HFFc6 (cell line): ENCODE data around the gene LRRTM4. TPM values are rescaled to one million over a fixed set of nuclear protein-coding genes. Genes with fewer than 3 reads are reported as not detected.

Experiments used
- DNase-seq: peaks from one replicate; pipeline ENCODE4 v3.0.0-alpha.2; 2018
- H3K27ac Mint-ChIP-seq: 2 replicates; pipeline ENCODE4 v1.8.0; 2020; ENCODE audit warnings: mild to moderate bottlenecking, mixed read lengths
- H3K27me3 Mint-ChIP-seq: 2 replicates; pipeline ENCODE4 v1.8.0; 2021; ENCODE audit warnings: mild to moderate bottlenecking, moderate library complexity, mixed read lengths; ENCODE audit not compliant: insufficient read depth
- H3K36me3 Mint-ChIP-seq: 2 replicates; pipeline ENCODE4 v1.8.0; 2021; ENCODE audit warnings: low read depth, mixed read lengths
- H3K4me1 Mint-ChIP-seq: 2 replicates; pipeline ENCODE4 v1.8.0; 2020; ENCODE audit warnings: low read depth, mixed read lengths
- H3K4me3 Mint-ChIP-seq: 2 replicates; pipeline ENCODE4 v1.8.0; 2020; ENCODE audit warnings: mild to moderate bottlenecking, moderate library complexity, mixed read lengths
- H3K9me3 Mint-ChIP-seq: 2 replicates; pipeline ENCODE4 v1.8.0; 2020; ENCODE audit warnings: mild to moderate bottlenecking, mixed read lengths
- CTCF ChIP-seq: fragments of 200-600 bp; sonication (generic); IDR thresholded peaks from 2 replicates; pipeline ENCODE4 v1.5.0; 2021; ENCODE audit warnings: antibody characterized with exemption, mild to moderate bottlenecking
- total RNA-seq, 6 experiments: library from RNA; stranded (reverse); fragmentation: NEBNext Ultra II Directional; extraction: Animal tissue kit (Norgen Biotek cat#: 25700); gene quantifications; 2 replicates in 1 of 6; 3 replicates in 5 of 6; pipeline ENCODE4 v1.2.3, GENCODE V29; 2021

The LRRTM4 gene
- total RNA-seq, 6 experiments from 2014 or later: not detected

- Mint-ChIP-seq H3K36me3 (no peaks in the 10 kb centered on the region), H3K4me1 (no peaks in the 10 kb centered on the region), H3K4me3 (no peak overlapping the region), H3K9me3 (peaks cover 67% of the 10 kb centered on the region), H3K27ac (no peak overlapping the region), H3K27me3 (no peaks in the 10 kb centered on the region)
- no peak for DNase-seq
- no peak for TF ChIP-seq CTCF
Measured at GRCh38 chr2:77270433-77270832, 251.7 kb downstream of the LRRTM4 start.

- H3K4me3 Mint-ChIP-seq: no peak overlapping the region
- H3K36me3 Mint-ChIP-seq: no peaks in the 10 kb centered on the region
- no peaks in the 10 kb centered on the region for H3K27me3 Mint-ChIP-seq
- H3K9me3 Mint-ChIP-seq: peaks cover 56% of the 10 kb centered on the region
- no peak for TF ChIP-seq CTCF
- DNase-seq: no peak
- H3K4me1 Mint-ChIP-seq: no peaks in the 10 kb centered on the region
- H3K27ac Mint-ChIP-seq: no peak overlapping the region
Measured at GRCh38 chr2:77268626-77269025, 253.6 kb downstream of the LRRTM4 start.

GRCh38 chr2:77232909-77233425, 289.2 kb downstream of the LRRTM4 start:
- DNase-seq: no peak
- no peak overlapping the region for H3K4me3 Mint-ChIP-seq
- no peak overlapping the region for H3K27ac Mint-ChIP-seq
- no peaks in the 10 kb centered on the region for H3K27me3 Mint-ChIP-seq
- no peaks in the 10 kb centered on the region for H3K4me1 Mint-ChIP-seq
- no peak for TF ChIP-seq CTCF
- H3K36me3 Mint-ChIP-seq: no peaks in the 10 kb centered on the region; the same call in 1 of the 2 replicates
- peaks cover 41% of the 10 kb centered on the region for H3K9me3 Mint-ChIP-seq

- Mint-ChIP-seq H3K4me3 (no peak overlapping the region), H3K4me1 (no peaks in the 10 kb centered on the region), H3K27me3 (no peaks in the 10 kb centered on the region), H3K9me3 (peaks cover 9% of the 10 kb centered on the region), H3K36me3 (no peaks in the 10 kb centered on the region), H3K27ac (no peak overlapping the region)
- no peak for TF ChIP-seq CTCF
- no peak for DNase-seq
Measured at GRCh38 chr2:77228391-77228790, 293.8 kb downstream of the LRRTM4 start.

GRCh38 chr2:77210725-77211124, 311.5 kb downstream of the LRRTM4 start:
- H3K9me3 Mint-ChIP-seq: peaks cover 7% of the 10 kb centered on the region; the same call in 1 of the 2 replicates
- TF ChIP-seq CTCF: no peak
- no peak overlapping the region for H3K4me3 Mint-ChIP-seq
- no peak overlapping the region for H3K27ac Mint-ChIP-seq
- peaks cover 3% of the 10 kb centered on the region; the same call in 1 of the 2 replicates for H3K27me3 Mint-ChIP-seq
- no peaks in the 10 kb centered on the region for H3K36me3 Mint-ChIP-seq
- DNase-seq: no peak
- no peaks in the 10 kb centered on the region for H3K4me1 Mint-ChIP-seq

GRCh38 chr2:77207331-77207730, 314.8 kb downstream of the LRRTM4 start:
- no peak for TF ChIP-seq CTCF
- Mint-ChIP-seq H3K4me1 (no peaks in the 10 kb centered on the region), H3K36me3 (no peaks in the 10 kb centered on the region), H3K4me3 (no peak overlapping the region), H3K27ac (no peak overlapping the region), H3K27me3 (peaks cover 3% of the 10 kb centered on the region; the same call in 1 of the 2 replicates), H3K9me3 (peaks cover 27% of the 10 kb centered on the region)
- DNase-seq: no peak
